Activated CD4-positive, CD25-positive, alpha-beta regulatory T cell treated with anti-CD3 and anti-CD28 coated beads, Interleukin-2, amount 50 U/mL, for 24 hours (primary cell): ENCODE measurements around the gene PHPT1.

ENCODE experiments used
- ATAC-seq, 2 donors: fragments of 150-1000 bp; cut with Tn5 transposase; one replicate each; pipeline ENCODE4 v1.10.0; 2021; ENCODE audit warnings: mild to moderate bottlenecking in 1 of 2, moderate library complexity in 1 of 2

The PHPT1 gene

DNA sequence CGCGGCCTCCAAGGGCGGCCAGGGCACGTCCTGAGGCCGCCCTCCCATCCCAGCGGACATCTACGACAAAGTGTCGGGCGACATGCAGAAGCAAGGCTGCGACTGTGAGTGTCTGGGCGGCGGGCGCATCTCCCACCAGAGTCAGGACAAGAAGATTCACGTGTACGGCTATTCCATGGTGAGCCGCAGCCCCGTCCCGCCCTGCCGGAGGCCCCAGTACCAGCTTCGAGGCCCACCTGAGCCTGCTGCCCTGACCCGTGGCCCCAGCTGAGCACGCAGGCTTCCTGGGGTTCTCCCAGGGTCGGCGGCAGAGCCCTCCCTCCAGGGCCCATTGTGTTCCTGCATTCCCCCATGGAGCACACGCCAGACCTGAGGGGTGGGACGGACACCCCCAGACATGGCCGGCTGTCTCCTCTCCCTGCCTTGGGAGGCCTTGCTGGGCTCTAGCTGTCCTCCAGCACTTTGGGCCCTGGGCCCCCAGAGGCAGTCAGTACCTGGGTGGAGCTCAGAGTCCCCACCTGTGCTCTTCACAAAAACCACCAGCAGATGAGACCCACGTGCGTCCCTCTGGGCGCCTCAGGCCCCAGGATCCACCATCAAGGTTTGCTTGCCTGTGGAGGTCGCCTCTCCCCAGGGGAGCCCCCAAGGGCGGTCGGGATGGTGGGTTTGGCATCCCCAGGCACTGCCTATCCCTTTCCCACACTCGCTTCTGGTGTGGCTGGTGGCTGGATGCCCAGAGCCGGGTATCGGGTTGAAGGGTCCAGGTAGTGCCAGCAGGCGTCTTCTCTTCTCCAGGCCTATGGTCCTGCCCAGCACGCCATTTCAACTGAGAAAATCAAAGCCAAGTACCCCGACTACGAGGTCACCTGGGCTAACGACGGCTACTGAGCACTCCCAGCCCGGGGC, 1.0 kb downstream of the PHPT1 start:
- no peak for ATAC-seq

- ATAC-seq = no peak
Observed at GRCh38 chr9:136850866-136851775, 1.9 kb downstream of the PHPT1 start.

GRCh38 chr9:136851941-136852663, 2.9 kb downstream of the PHPT1 start, which contains the start of gene MAMDC4:
Gene MAMDC4, plus strand, starts transcription at chr9:136852346. Its CDS starts 71 bp downstream, at chr9:136852417.
- ATAC-seq = no peak

DNA sequence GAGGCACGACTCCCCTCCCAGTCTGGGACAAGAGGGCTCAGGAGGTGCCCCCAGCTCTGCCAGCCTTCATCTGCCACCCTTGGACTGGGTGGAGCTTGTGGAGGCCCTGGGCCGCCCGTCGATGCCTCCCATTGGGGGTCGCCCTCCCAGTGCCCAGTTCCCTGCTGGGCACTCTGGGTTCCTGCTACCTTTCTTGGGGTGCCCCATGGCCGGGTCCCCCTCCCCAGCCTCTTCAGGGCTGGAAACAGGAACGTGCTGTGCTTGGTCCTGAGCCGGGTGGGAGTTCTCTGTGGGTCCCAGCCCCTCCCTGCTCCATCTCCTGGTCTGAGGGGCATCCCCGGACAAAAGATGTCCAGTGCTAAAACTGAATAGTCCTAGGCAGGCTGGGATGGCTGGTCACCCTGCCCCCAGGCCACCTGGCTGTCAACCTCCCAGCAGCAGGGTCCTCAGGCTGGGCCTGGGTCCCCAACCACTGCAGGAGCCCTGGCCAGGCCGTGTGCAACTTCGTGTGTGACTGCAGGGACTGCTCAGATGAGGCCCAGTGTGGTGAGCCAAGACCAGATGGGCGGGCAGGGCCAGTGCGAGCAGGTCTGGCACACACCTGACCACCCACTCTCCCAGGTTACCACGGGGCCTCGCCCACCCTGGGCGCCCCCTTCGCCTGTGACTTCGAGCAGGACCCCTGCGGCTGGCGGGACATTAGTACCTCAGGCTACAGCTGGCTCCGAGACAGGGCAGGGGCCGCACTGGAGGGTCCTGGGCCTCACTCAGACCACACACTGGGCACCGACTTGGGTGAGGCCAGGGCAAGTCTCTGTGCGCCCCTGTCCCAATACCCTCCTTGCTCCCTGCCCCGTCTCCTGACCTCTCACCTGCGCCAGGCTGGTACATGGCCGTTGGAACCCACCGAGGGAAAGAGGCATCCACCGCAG, 3.7 kb downstream of the PHPT1 start:
- ATAC-seq = no peak

- ATAC-seq = no peak
Observed at GRCh38 chr9:136853596-136854112, 4.4 kb downstream of the PHPT1 start.

DNA sequence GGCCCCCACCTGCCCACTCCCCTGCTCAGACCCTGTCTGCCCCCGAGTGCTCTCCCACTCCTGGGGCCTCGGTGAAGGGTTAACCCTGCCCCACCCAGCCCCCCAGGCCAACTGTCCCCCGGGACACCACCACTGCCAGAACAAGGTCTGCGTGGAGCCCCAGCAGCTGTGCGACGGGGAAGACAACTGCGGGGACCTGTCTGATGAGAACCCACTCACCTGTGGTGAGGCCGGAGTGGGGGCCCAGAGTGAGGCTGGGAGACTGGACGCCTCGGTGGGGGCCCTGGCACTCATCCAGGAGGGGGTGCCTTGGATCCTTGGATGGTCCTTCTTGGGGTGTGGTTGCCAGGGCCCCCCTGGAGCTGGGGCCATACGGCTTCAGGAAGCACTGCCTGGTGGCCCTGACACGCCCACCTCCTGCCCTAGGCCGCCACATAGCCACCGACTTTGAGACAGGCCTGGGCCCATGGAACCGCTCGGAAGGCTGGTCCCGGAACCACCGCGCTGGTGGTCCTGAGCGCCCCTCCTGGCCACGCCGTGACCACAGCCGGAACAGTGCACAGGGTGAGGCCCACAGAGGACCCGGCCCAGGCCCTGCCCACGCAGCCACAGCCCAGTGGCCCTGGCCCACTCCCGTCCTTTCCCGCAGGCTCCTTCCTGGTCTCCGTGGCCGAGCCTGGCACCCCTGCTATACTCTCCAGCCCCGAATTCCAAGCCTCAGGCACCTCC, 5.1 kb downstream of the PHPT1 start:
- ATAC-seq = no peak

- ATAC-seq = no peak
Observed at GRCh38 chr9:136854842-136855460, 5.7 kb downstream of the PHPT1 start.

DNA sequence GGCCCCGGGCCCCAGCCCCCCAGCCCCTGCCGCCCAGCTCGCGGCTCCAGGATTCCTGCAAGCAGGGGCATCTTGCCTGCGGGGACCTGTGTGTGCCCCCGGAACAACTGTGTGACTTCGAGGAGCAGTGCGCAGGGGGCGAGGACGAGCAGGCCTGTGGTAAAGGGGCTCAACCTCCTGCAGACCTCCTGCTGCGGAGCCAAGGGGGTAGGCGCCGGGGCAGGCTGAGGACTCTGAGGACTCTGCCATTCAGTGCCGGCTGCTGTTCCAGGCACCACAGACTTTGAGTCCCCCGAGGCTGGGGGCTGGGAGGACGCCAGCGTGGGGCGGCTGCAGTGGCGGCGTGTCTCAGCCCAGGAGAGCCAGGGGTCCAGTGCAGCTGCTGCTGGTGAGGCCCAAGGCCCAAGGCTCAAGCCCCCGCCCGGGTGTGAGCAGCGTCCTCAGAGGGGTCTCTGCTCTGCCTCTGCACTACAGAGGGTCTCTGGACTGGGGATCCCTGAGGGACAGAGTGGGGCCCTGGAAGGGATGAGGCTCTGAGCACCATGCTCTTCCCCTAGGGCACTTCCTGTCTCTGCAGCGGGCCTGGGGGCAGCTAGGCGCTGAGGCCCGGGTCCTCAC, 6.4 kb downstream of the PHPT1 start:
- no peak for ATAC-seq

- no peak for ATAC-seq
Observed at GRCh38 chr9:136856079-136856476, 6.9 kb downstream of the PHPT1 start.

GRCh38 chr9:136856541-136857141, 7.4 kb downstream of the PHPT1 start:
- ATAC-seq = peak in 1 of 2 donors; percentile 13

- no peak for ATAC-seq
Observed at GRCh38 chr9:136857166-136857565, 8.0 kb downstream of the PHPT1 start.

- ATAC-seq = no peak
Observed at GRCh38 chr9:136857581-136858412, 8.6 kb downstream of the PHPT1 start.

- no peak for ATAC-seq
Observed at GRCh38 chr9:136858452-136858843, 9.2 kb downstream of the PHPT1 start.

DNA sequence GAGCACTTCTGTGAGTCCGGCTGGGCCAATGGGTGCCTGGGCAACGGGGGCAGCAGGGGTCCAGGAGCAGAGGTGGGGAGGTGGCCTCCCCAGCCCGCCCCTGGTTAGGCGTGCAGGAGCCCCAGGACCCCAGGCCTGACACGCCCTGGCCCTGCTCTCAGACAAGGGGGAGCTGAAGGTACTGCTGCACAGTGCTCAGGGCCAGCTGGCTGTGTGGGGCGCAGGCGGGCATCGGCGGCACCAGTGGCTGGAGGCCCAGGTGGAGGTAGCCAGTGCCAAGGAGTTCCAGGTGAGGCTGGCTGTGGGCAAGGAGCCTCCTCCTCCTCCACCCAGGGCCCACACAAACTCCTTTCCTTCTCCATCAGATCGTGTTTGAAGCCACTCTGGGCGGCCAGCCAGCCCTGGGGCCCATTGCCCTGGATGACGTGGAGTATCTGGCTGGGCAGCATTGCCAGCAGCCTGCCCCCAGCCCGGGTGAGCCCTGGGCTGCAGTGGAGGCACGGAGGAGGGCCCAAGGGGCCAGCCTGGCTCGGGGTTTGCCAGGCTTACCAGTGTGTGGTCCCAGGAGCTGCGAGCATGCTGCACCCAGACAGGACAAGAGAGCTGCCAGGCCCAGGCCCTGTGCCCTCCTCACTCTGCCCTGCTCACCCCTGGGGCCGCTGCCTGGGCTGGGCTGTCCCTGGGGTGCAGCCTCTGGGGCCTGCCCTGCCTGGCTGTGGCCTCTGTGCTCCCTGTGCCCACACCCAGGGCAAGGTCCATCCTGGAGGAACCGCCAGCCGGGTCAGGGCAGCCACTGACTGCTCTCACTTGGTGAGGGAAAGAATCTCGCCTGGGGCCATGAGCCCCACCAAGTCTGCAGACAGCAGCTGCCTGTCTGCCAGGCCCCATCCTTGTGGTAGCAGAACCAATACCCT, 9.9 kb downstream of the PHPT1 start:
- ATAC-seq = no peak

DNA sequence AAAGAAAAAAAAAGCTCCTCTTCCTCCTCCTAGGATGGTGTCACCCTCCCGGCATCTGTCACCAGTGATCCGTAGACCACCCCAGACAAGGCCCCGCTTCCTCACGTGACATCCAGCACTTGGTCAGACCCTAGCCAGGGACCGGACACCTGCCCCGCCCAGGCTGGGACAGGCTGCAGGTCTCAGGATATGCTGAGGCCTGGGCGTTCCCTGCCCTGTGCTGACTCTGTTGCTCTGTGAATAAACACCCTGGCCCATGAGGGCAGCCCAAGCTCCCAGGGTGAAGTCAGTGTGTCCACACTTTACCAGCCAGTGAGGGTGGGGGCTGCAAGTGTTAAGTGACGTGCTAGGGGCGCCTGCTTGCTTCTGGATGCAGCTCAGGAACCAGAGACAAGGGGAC, 11.3 kb downstream of the PHPT1 start:
- ATAC-seq = no peak

GRCh38 chr9:136860933-136861873, 12.0 kb downstream of the PHPT1 start:
- no peak for ATAC-seq
